GM13977 (cell line): ENCODE measurements around the gene DGCR8.
"Not testable (repeated sequence)": the region's sequence is repeated elsewhere in the genome, so short reads cannot be mapped to it uniquely, and the experiment has no call there.

Experiments
- DNase-seq: peaks from one replicate; pipeline ENCODE4 v3.0.0; 2012; ENCODE audit warnings: low spot score
- CTCF ChIP-seq: IDR thresholded peaks from 2 replicates; pipeline ENCODE4 v1.5.1; 2012; ENCODE audit warnings: mild to moderate bottlenecking, control low read depth; ENCODE audit not compliant: insufficient read depth; ENCODE audit errors: extremely low read depth, missing control alignments
- in situ Hi-C: fragments of 300-500 bp; cut with MboI; formaldehyde crosslinking; loops from one replicate; pipeline ENCODE4 v1.12.0; 2022; ENCODE audit warnings: low sequenced_read_pairs, low pct_unique_long_range_greater_than_20kb, mixed read lengths, inconsistent platforms; ENCODE audit not compliant: unreplicated experiment

DGCR8 gene

GRCh38 chr22:20159076-20159475 lies 79.0 kb downstream of the DGCR8 start:
- in situ Hi-C loops: loop anchor here (10.0 kb wide), 1 partner anchor 136 kb away; no protein-coding TSS in a partner anchor
- DNase-seq: no peak
- TF ChIP-seq CTCF: no peak

- in situ Hi-C loops: loop anchor here (10.0 kb wide), 1 partner anchor 135 kb away; no protein-coding TSS in a partner anchor
- not testable (repeated sequence) for DNase-seq
These were observed 79.5 kb downstream of the DGCR8 start for GRCh38 chr22:20159531-20159930.

GRCh38 chr22:20160041-20160440 lies 80.0 kb downstream of the DGCR8 start:
- DNase-seq: no peak
- TF ChIP-seq CTCF: no peak
- in situ Hi-C loops: no loop called here
